MM.1S (cell line): ENCODE results near the gene KBTBD4.

Experiments used
- DNase-seq: peaks from one replicate; pipeline ENCODE4 v3.0.0-alpha.2; 2015
- H2AFZ ChIP-seq: fragments of 300-600 bp; sonication (generic); 2 replicates; pipeline ENCODE4 v1.6.0; 2016; ENCODE audit warnings: antibody characterized with exemption, low read length
- H3F3A ChIP-seq: fragments of 300-600 bp; sonication (generic); 2 replicates; pipeline ENCODE4 v1.6.1; 2016; ENCODE audit warnings: mild to moderate bottlenecking, antibody characterized with exemption, low read length, moderate library complexity, mixed read lengths; ENCODE audit not compliant: insufficient read depth
- H3K27ac ChIP-seq: fragments of 300-600 bp; sonication (generic); 2 replicates; pipeline ENCODE4 v1.5.1; 2016; ENCODE audit warnings: mild to moderate bottlenecking, low read length
- H3K27me3 ChIP-seq: fragments of 300-600 bp; sonication (generic); replicated peaks from 2 replicates; pipeline ENCODE4 v1.6.0; 2016; ENCODE audit warnings: low read length; ENCODE audit not compliant: insufficient read depth
- H3K36me3 ChIP-seq: fragments of 300-600 bp; sonication (generic); replicated peaks from 2 replicates; pipeline ENCODE4 v1.6.1; 2016; ENCODE audit warnings: mild to moderate bottlenecking, low read length, mixed read lengths; ENCODE audit not compliant: insufficient read depth
- H3K4me1 ChIP-seq: fragments of 300-600 bp; sonication (generic); 2 replicates; pipeline ENCODE4 v1.6.1; 2016; ENCODE audit warnings: low read length, mixed read lengths
- H3K4me2 ChIP-seq: fragments of 300-600 bp; sonication (generic); 2 replicates; pipeline ENCODE4 v1.6.0; 2016; ENCODE audit warnings: low read depth, low read length
- H3K4me3 ChIP-seq: fragments of 300-600 bp; sonication (generic); 2 replicates; pipeline ENCODE4 v1.5.1; 2016; ENCODE audit warnings: low read length, mixed read lengths
- H3K79me2 ChIP-seq: fragments of 300-600 bp; sonication (generic); 2 replicates; pipeline ENCODE4 v1.6.1; 2016; ENCODE audit warnings: mixed run types, low read length, mixed read lengths
- H3K9ac ChIP-seq: fragments of 300-600 bp; sonication (generic); 2 replicates; pipeline ENCODE4 v1.6.1; 2016; ENCODE audit warnings: low read length, mixed read lengths
- H3K9me2 ChIP-seq: fragments of 300-600 bp; sonication (generic); replicated peaks from 2 replicates; pipeline ENCODE4 v1.6.1; 2016; ENCODE audit warnings: mild to moderate bottlenecking, low read length, mixed read lengths; ENCODE audit not compliant: insufficient read depth
- H3K9me3 ChIP-seq: fragments of 300-600 bp; sonication (generic); replicated peaks from 2 replicates; pipeline ENCODE4 v1.6.1; 2016; ENCODE audit warnings: mild to moderate bottlenecking, low read length, mixed read lengths; ENCODE audit not compliant: insufficient read depth
- H4K20me1 ChIP-seq: fragments of 300-600 bp; sonication (generic); 2 replicates; pipeline ENCODE4 v1.6.1; 2016; ENCODE audit warnings: mild to moderate bottlenecking, low read length, moderate library complexity, mixed read lengths; ENCODE audit not compliant: insufficient read depth
- EZH2 ChIP-seq: fragments of 300-600 bp; sonication (generic); optimal IDR thresholded peaks from 2 replicates; pipeline ENCODE3; 2017; ENCODE audit warnings: low read depth, mild to moderate bottlenecking, antibody characterized with exemption, low read length, mixed read lengths
- EZH2phosphoT487 ChIP-seq: fragments of 300-600 bp; sonication (generic); IDR thresholded peaks from 2 replicates; pipeline ENCODE4 v1.6.1; 2018; ENCODE audit warnings: antibody characterized with exemption, low read length
- TF ChIP-seq, protein P1 (sequence below): fragments of 300-600 bp; sonication (generic); IDR thresholded peaks from 2 replicates; pipeline ENCODE4 v1.5.1; 2016; ENCODE audit warnings: antibody characterized with exemption, low read length, mixed read lengths

Gene KBTBD4

GRCh38 chr11:47587039-47587716 is 8.4 kb upstream of the KBTBD4 start:
- H2AFZ ChIP-seq, result no peak overlapping the region
- H3K27ac ChIP-seq, result no peak overlapping the region
- H3K4me1 ChIP-seq, result no peaks in the 10 kb centered on the region
- H3K9ac ChIP-seq, result no peak overlapping the region
- H3K4me3 ChIP-seq, result no peak overlapping the region
- H3K9me3 ChIP-seq, result no peaks in the 10 kb centered on the region
- TF ChIP-seq, protein P1, sequence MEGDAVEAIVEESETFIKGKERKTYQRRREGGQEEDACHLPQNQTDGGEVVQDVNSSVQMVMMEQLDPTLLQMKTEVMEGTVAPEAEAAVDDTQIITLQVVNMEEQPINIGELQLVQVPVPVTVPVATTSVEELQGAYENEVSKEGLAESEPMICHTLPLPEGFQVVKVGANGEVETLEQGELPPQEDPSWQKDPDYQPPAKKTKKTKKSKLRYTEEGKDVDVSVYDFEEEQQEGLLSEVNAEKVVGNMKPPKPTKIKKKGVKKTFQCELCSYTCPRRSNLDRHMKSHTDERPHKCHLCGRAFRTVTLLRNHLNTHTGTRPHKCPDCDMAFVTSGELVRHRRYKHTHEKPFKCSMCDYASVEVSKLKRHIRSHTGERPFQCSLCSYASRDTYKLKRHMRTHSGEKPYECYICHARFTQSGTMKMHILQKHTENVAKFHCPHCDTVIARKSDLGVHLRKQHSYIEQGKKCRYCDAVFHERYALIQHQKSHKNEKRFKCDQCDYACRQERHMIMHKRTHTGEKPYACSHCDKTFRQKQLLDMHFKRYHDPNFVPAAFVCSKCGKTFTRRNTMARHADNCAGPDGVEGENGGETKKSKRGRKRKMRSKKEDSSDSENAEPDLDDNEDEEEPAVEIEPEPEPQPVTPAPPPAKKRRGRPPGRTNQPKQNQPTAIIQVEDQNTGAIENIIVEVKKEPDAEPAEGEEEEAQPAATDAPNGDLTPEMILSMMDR, result no peak
- no peak for TF ChIP-seq EZH2
- TF ChIP-seq EZH2phosphoT487, result no peak
- no peak overlapping the region for H3K4me2 ChIP-seq
- H3K27me3 ChIP-seq, result no peaks in the 10 kb centered on the region
- no peaks in the 10 kb centered on the region for H4K20me1 ChIP-seq
- no peaks in the 10 kb centered on the region for H3K9me2 ChIP-seq
- DNase-seq, result no peak
- peaks cover 5% of the 10 kb centered on the region; the same call in 1 of the 2 replicates for H3K79me2 ChIP-seq
- no peaks in the 10 kb centered on the region for H3F3A ChIP-seq
- 0 out of 2 replicates have a peak, but pooled peaks cover 2% of the 10 kb centered on the region for H3K36me3 ChIP-seq

GRCh38 chr11:47586098-47586855 is 7.5 kb upstream of the KBTBD4 start, which contains the start of gene FAM180B:
FAM180B (plus strand) TSS chr11:47586678; CDS start chr11:47586769, 91 bp downstream.
- TF ChIP-seq, protein P1, result no peak
- no peak for TF ChIP-seq EZH2phosphoT487
- TF ChIP-seq EZH2, result no peak
- DNase-seq, result no peak
- H3K27me3 ChIP-seq, result no peaks in the 10 kb centered on the region
- H3K79me2 ChIP-seq, result peaks cover 14% of the 10 kb centered on the region; the same call in 1 of the 2 replicates
- no peak within 1 kb of the TSS for H3K4me2 ChIP-seq
- no peaks in the 10 kb centered on the region for H3F3A ChIP-seq
- H3K9me2 ChIP-seq, result no peaks in the 10 kb centered on the region
- H3K9me3 ChIP-seq, result no peaks in the 10 kb centered on the region
- no peak within 1 kb of the TSS for H3K9ac ChIP-seq
- H3K27ac ChIP-seq, result no peak within 1 kb of the TSS
- no peaks in the 10 kb centered on the region for H3K4me1 ChIP-seq
- no peak within 1 kb of the TSS for H3K4me3 ChIP-seq
- no peak within 1 kb of the TSS for H2AFZ ChIP-seq
- H3K36me3 ChIP-seq, result 0 out of 2 replicates have a peak, but pooled peaks cover 11% of the 10 kb centered on the region
- no peaks in the 10 kb centered on the region for H4K20me1 ChIP-seq

- Histone ChIP-seq H3K27ac (no peak overlapping the region), H2AFZ (no peak overlapping the region), H3K9me2 (no peaks in the 10 kb centered on the region), H3K4me2 (no peak overlapping the region), H3F3A (no peaks in the 10 kb centered on the region), H3K27me3 (no peaks in the 10 kb centered on the region), H4K20me1 (no peaks in the 10 kb centered on the region), H3K9ac (no peak overlapping the region), H3K4me1 (peaks cover 6% of the 10 kb centered on the region), H3K9me3 (no peaks in the 10 kb centered on the region), H3K4me3 (no peak overlapping the region), H3K36me3 (peaks cover 14% of the 10 kb centered on the region; the same call in 1 of the 2 replicates), H3K79me2 (peaks cover 35% of the 10 kb centered on the region)
- TF ChIP-seq, protein P1, result no peak
- TF ChIP-seq EZH2 (no peak), EZH2phosphoT487 (no peak)
- DNase-seq, result no peak
Observed at GRCh38 chr11:47583844-47584243, 5.1 kb upstream of the KBTBD4 start.
